Measurements from ENCODE around the gene SLC30A3. TPM values are rescaled to one million over a fixed set of nuclear protein-coding genes. Genes with fewer than 3 reads are reported as not detected.
A peak's percentile ranks its signal among the peaks of the same experiment; 100 is the strongest.

The SLC30A3 gene
- total and polyA plus RNA-seq, 2 of the 13 experiments (the other 11 are each of a cell fraction or from before 2014, with no cell fraction given), result 0.38 to 0.79 TPM

- TF ChIP-seq REST (IDR thresholded peaks at IDR 0.05; ENCODE audit: borderline replicate concordance in 1 of 2, low read depth in 1 of 2, low read length in 2 of 2) (no peak), ZNF577 (CRISPR knock-in tag; IDR thresholded peaks at IDR 0.05; ENCODE audit: borderline replicate concordance, low read depth) (no peak), ZFP1 (CRISPR knock-in tag; IDR thresholded peaks at IDR 0.05) (no peak), HNRNPUL1 (IDR thresholded peaks at IDR 0.05; ENCODE audit: low read depth, low read length) (no peak), ZNF343 (CRISPR knock-in tag; IDR thresholded peaks at IDR 0.05) (no peak), ZNF816 (CRISPR knock-in tag; IDR thresholded peaks at IDR 0.05; ENCODE audit: borderline replicate concordance) (0 out of 2 replicates have a peak, but pooled peaks have one; percentile 39), ZSCAN20 (CRISPR knock-in tag; IDR thresholded peaks at IDR 0.05; ENCODE audit: borderline replicate concordance) (peak; percentile 48; the same call in 1 of the 2 replicates), EZH2 (conservative IDR thresholded peaks at IDR 0.05; ENCODE audit: low read depth, low read length) (peak; percentile 16; the same call in 1 of the 2 replicates), E2F1 (CRISPR knock-in tag; IDR thresholded peaks at IDR 0.05) (no peak), EED (CRISPR knock-in tag; IDR thresholded peaks at IDR 0.05) (peak; percentile 45; the same call in 1 of the 2 replicates), ARNT (IDR thresholded peaks at IDR 0.05) (no peak), ZNF790 (CRISPR knock-in tag; IDR thresholded peaks at IDR 0.05; ENCODE audit: borderline replicate concordance) (no peak), ZNF674 (CRISPR knock-in tag; IDR thresholded peaks at IDR 0.05; ENCODE audit: low read depth) (0 out of 2 replicates have a peak, but pooled peaks have one; percentile 75), POLR2G (IDR thresholded peaks at IDR 0.05; ENCODE audit: low read depth, low read length) (no peak), JDP2 (CRISPR knock-in tag; IDR thresholded peaks at IDR 0.05; ENCODE audit: borderline replicate concordance) (no peak), PAXIP1 (CRISPR knock-in tag; conservative IDR thresholded peaks at IDR 0.05) (no peak), ZNF30 (CRISPR knock-in tag; IDR thresholded peaks at IDR 0.05) (no peak), PHF20 (CRISPR knock-in tag; IDR thresholded peaks at IDR 0.05) (no peak), TBP (CRISPR knock-in tag; IDR thresholded peaks at IDR 0.05) (no peak)
- TF ChIP-seq, protein P1, sequence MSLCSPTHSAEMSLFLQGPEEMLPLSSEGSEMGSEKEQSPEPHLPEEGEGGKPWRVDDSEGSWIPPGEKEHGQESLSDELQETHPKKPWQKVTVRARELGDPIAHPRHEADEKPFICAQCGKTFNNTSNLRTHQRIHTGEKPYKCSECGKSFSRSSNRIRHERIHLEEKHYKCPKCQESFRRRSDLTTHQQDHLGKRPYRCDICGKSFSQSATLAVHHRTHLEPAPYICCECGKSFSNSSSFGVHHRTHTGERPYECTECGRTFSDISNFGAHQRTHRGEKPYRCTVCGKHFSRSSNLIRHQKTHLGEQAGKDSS (CRISPR knock-in tag; IDR thresholded peaks at IDR 0.05; ENCODE audit: borderline replicate concordance, low read depth), result 0 out of 2 replicates have a peak, but pooled peaks have one; percentile 39
Observed at GRCh38 chr2:27262379-27263286, at the start of gene SLC30A3 (continued).
